NCI-H524 (cell line): ENCODE measurements around the gene ANKRD40.
"Not testable (repeated sequence)": the region's sequence is repeated elsewhere in the genome, so short reads cannot be mapped to it uniquely, and the experiment has no call there.

ENCODE experiments used
- DNase-seq, 2 experiments: peaks; one replicate each; lab custom pipeline; 2025; lab: John Stamatoyannopoulos, UW

ANKRD40 gene

DNA sequence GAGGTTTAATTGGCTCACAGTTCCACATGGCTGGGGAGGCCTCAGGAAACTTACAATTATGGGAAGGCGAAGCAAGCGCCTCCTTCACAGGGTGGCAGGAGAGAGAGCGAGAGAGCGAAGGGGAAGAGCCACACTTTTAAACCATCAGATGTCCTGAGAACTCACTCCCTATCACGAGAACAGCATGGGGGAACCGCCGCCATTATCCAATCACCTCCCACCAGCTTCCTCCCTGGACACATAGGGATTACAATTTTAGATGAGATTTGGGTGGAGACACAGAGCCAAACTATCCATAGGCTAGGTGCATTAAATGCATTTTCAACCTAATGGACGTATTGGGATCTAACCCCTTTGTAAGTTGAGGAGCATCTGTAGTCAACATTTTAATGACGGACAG, 4.9 kb upstream of the ANKRD40 start:
- DNase-seq = no peak

DNA sequence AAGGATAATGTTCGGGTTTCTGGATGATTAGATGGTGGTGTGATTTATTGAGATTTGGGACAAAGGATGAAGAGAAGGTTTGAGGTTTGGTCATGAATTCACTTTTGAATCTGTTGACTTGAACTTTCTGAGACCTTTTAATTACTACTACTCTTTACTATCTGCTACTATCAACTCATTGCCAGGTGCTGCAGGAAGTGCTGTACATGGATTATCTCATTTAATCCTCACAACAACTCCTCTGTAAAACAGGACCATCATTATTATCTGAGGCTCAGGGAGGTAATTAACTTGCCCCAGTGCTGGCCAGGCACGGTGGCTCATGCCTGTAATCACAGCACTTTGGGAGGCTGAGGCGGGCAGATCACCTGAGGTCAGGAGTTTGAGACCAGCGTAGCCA, 2.9 kb upstream of the ANKRD40 start:
- no peak for DNase-seq

GRCh38 chr17:50710025-50710424, 2.3 kb upstream of the ANKRD40 start:
- DNase-seq = no peak

GRCh38 chr17:50709053-50709452, 1.3 kb upstream of the ANKRD40 start:
- not testable (repeated sequence) for DNase-seq

- DNase-seq = peak in 1 of 2 experiments; percentile 40
Observed at GRCh38 chr17:50708050-50709000, 611 bp upstream of the ANKRD40 start.

- no peak for DNase-seq
Observed at GRCh38 chr17:50703162-50703561, 4.6 kb downstream of the ANKRD40 start.

DNA sequence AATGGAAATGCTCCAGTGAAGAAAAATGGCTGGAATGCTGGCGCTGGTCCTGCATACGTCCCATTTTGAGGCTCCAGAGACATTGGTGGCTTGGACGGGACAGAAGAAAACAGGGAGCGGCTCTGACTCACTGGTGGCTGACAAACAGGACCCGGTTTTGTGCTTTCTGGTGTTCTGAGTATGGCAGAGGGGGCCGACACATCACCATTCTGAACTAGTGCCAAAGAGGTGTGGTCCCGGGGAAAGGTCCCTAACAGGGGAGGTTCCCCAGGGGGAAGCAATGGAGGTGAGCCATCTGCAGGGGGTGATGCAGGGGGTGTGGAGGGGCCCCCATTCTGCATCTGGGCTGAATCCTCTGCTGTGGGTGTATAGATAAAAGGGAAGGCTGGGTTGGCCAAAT, 8.3 kb downstream of the ANKRD40 start:
- no peak for DNase-seq

GRCh38 chr17:50697663-50698272, 9.9 kb downstream of the ANKRD40 start:
- DNase-seq = no peak

GRCh38 chr17:50697062-50697461, 10.7 kb downstream of the ANKRD40 start:
- DNase-seq = no peak

DNA sequence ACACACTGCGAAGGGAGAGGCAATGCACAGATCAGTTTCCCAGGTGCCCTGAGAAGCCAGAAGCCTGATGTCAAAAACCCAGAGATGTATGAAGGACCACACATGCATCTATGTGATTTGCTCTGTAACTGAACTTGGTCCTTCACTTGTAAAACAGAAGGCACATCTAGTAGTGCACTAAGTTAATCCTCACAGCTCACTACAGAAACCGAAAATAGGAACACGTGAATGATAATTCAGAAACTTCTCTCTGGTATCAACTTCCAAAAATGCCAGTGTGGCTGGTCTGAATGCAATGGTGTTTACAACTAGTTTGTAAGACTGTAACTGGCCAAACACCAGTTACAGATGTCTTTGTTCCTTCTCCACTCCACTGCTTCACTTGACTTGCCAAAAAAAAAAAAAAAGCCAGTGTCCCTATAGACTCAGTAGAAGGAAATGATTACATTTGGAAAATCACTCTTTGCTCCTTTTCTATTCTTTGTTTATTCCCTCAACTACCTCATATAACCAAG, 11.3 kb downstream of the ANKRD40 start:
- no peak for DNase-seq

DNA sequence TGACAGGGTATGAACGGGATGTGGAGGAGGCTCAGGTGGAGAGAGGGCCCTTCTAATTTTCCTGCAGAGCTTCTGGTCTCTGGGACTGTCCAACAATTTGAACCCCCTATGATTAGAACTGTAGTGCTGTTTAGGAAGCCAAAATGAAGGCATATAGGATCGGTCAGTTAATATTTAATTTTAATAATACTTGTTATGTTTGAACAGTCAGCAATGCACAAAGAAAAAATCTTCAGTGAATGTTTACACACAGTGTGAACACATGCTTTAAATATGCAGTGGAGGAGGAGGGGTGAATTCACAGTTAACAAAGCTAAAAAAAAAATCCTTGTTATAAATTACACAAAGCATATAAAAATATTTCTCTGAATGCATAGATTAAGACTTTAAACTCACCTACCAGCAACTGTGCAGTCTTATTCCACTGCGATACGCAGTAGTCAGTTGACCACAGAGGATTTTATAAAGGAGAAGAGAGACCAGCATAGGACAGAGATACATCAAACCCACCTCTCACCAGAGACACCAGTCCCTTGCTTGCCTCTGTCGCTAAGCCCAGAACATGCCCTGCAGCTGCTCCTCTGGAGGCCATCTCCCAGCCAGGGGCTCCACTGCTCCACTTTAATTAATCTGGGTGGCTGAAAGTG, 14.6 kb downstream of the ANKRD40 start:
- no peak for DNase-seq

DNA sequence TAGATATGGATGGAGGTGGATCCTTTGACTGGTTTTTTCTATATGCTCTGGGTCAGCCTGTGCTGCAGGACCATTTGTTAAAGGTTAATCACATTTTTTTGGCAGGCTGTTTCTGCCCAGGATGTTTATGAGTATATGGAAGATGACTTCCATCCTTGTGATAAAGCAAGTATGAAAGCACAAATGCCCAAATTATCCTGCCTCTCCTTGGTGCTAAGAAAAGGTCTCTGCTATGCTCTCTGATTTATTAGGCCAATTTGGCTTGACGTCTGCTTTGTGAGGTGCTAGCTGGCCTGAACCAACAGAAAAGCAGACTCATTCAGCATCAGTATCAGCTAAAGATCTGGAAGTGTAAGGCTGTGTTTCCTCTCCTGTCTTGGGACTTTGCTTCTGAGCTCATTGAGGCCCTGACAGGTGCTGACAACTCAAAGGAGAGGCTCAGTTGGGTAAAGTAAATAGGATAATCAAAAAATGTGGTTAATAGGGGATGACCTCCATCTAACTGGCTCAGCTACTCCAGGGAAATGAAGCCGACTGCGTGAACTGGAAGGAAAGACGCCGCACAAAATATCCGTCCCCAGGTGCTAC, 15.2 kb downstream of the ANKRD40 start:
- DNase-seq = no peak

DNA sequence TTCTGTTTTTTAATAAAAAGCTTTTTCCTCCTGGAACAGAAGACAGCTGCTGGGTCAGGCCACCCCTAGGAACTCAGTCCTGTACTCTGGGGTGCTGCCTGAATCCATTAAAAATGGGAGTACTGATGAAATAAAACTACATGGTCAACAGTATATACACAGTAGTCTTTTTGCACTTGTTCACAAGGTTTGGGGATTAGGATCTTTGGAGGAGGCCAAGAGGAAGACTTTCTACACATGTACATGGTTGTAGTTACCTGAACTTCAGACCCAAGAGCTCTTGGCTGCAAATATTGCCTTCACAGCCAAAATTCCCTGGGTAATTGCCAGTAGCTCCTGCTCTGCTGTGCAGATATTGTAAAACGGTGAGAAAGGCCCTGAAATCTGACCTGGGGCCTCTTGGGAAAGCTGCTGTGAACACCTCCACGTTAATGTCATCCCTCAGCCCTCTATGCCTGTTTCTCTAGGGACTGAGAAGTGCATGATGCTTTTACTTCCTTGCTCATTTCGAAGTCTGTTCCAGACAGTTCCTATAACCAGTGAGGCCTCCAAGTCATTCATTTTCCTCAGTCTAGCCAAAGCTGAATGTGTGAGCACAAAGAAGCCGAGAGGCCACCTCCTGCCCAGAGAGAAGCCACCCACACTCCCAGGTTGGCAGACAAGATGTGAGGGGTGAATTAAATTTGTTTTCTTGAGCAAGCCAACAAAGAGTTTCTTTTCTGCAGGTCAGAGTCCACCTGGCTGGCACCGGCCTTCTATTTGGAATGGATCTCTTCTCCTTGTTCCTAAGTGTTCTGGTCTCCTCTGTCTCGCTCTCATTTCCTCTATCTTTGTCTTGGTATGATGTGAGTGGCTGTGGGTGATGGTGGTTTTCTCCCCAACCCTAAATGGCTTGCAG, 15.9 kb downstream of the ANKRD40 start:
- DNase-seq = no peak

DNA sequence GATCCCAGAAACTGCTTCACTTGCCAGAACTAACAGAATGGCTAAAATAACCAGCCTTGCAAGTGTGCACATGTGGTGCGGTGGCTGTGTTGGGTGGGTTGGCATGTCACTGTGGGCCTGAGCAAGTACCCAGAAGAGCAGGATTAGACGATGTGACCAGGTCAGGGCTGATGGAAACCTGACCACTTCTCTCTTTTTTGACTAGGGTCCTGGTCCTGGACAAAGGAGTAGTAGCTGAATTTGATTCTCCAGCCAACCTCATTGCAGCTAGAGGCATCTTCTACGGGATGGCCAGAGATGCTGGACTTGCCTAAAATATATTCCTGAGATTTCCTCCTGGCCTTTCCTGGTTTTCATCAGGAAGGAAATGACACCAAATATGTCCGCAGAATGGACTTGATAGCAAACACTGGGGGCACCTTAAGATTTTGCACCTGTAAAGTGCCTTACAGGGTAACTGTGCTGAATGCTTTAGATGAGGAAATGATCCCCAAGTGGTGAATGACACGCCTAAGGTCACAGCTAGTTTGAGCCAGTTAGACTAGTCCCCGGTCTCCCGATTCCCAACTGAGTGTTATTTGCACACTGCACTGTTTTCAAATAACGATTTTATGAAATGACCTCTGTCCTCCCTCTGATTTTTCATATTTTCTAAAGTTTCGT, 16.7 kb downstream of the ANKRD40 start:
- no peak for DNase-seq

GRCh38 chr17:50689956-50690886, 17.5 kb downstream of the ANKRD40 start:
- no peak for DNase-seq

GRCh38 chr17:50689251-50689650, 18.5 kb downstream of the ANKRD40 start:
- peak in 1 of 2 experiments; percentile 46 for DNase-seq

DNA sequence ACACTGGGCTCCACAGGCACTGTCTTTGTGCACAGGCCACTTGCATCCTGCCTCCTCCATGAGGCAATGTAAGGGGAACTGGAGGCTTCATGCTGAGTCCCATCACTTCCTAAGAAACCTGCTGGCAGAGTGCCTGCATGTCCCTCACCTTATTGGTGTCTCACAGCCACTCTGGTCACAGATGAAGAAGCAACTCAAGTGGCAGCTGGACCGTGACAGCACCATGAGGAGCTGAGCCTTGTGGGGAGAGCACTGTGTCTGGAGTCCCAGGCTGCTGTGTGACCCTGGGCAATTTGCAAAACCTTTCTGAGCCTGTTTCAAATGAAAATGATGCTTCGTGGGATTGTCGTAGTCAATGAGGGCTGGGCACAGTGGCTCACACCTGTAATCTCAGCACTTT, 19.5 kb downstream of the ANKRD40 start:
- peak in 1 of 2 experiments; percentile 17 for DNase-seq

GRCh38 chr17:50687200-50688066, 20.3 kb downstream of the ANKRD40 start:
- DNase-seq = no peak
